OCI-LY3 (cell line): ENCODE results near the gene BMP15.

Source experiments
- CTCF ChIP-seq: fragments of 200-600, 300-600 bp; sonication (generic); IDR thresholded peaks from 2 replicates; pipeline ENCODE4 v1.5.1; 2014; ENCODE audit warnings: antibody characterized with exemption, low read length, low read depth
- EZH2phosphoT487 ChIP-seq: fragments of 200-600 bp; shearing (Covaris generic); IDR thresholded peaks from 2 replicates; pipeline ENCODE4 v1.6.1; 2018; ENCODE audit warnings: antibody characterized with exemption, mixed run types, low read depth

DNA sequence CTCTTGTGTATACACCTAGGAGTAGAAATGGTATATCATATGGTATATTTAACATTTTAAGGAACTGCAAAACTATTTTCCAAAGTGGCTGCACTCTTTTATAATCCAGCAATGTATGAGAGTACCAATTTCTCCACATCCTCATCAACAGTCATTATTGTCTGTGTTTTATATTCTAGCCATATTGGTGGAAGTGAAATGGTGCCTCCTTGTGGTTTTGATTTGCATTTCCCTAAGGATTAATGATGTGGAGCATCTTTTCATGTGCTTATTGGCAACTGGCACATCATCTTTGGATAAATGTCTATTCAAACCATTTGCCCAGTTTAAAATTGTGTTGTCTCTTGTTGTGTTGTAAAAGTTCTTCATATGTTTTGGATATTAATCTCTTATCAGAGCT is 9.6 kb downstream of the BMP15 start:
- TF ChIP-seq CTCF, result no peak
- no peak for TF ChIP-seq EZH2phosphoT487
